Gastrocnemius medialis (tissue), 4 donors: ENCODE data around the gene PADI6. TPM values are rescaled to one million over a fixed set of nuclear protein-coding genes. Genes with fewer than 3 reads are reported as not detected.

Experiments used
- ATAC-seq, 2 donors: fragments of 150-250 bp; one replicate each; pipeline ENCODE4 v1.9.1; 2016
- DNase-seq, 2 donors: peaks; one replicate each; pipeline ENCODE4 v3.0.0-alpha.2; 2019
- H3K27ac ChIP-seq, 4 donors: fragments of 200-600 bp; sonication (generic); 1 replicate in 1 of 4; 2 replicates in 3 of 4; pipeline ENCODE4 v1.5.1; 2016 to 2018; ENCODE audit warnings: mild to moderate bottlenecking in 2 of 4, moderate library complexity in 1 of 4
- H3K27me3 ChIP-seq, 3 donors: fragments of 200-600 bp; sonication (generic) in 2 of 3; 1 replicate in 1 of 3; 2 replicates in 2 of 3; pipeline versions ENCODE4 v1.5.1 to v1.6.0; 2016 to 2019; ENCODE audit warnings: mild to moderate bottlenecking in 1 of 3, moderate library complexity in 1 of 3
- H3K36me3 ChIP-seq, 2 donors: fragments of 200-600 bp; sonication (generic) in 1 of 2; one replicate each; pipeline ENCODE4 v1.5.1; 2017 to 2018
- H3K4me1 ChIP-seq, 2 donors: fragments of 200-600 bp; sonication (generic) in 1 of 2; one replicate each; pipeline ENCODE4 v1.5.1; 2016 to 2017; ENCODE audit warnings: mild to moderate bottlenecking in 2 of 2
- H3K4me3 ChIP-seq, 4 donors: fragments of 200-600 bp; sonication (generic) in 3 of 4; 1 replicate in 1 of 4; 2 replicates in 3 of 4; pipeline ENCODE4 v1.5.1; 2016 to 2019; ENCODE audit warnings: mild to moderate bottlenecking in 2 of 4
- H3K9me3 ChIP-seq, 3 donors: fragments of 200-600 bp; sonication (generic) in 2 of 3; 1 replicate in 1 of 3; 2 replicates in 2 of 3; pipeline ENCODE4 v1.5.1; 2016 to 2019
- CTCF ChIP-seq, 5 experiments: fragments of 450-650 bp in 3 of 5; fragments of 200-600 bp in 2 of 5; sonication (generic) in 2 of 5; IDR thresholded peaks in 4 of 5; conservative IDR thresholded peaks in 1 of 5; 1 replicate in 4 of 5; 2 replicates in 1 of 5; pipeline ENCODE4 v1.5.1; 2016 to 2019; ENCODE audit warnings: antibody characterized with exemption in 5 of 5, mild to moderate bottlenecking in 3 of 5, moderate library complexity in 3 of 5
- POLR2A ChIP-seq, 2 donors: fragments of 450-650 bp; IDR thresholded peaks; one replicate each; pipeline ENCODE4 v1.6.1; 2017; ENCODE audit warnings: antibody characterized with exemption in 2 of 2, mild to moderate bottlenecking in 2 of 2, moderate library complexity in 2 of 2
- in situ Hi-C, 4 donors: fragments of 200-750 bp; cut with MboI; loops; one replicate each; pipeline versions ENCODE4 v1.15.0 to v1.8.0; 2017; ENCODE audit warnings: low sequenced_read_pairs in 4 of 4
- intact Hi-C: fragments of 100-400 bp; cut with DNase I; formaldehyde crosslinking; loops from one replicate; pipeline ENCODE4 v1.15.1; 2023; ENCODE audit warnings: low total_unique reads
- total RNA-seq, 4 donors: library from RNA; depleted of rRNA; stranded (reverse); fragments of >200 nt; gene quantifications; one replicate each; pipeline versions ENCODE4 v1.1.0 to v1.2.3, GENCODE V29; 2016

PADI6 gene
- total RNA-seq, 4 donors from 2014 or later: not detected

GRCh38 chr1:17434016-17434415 lies 62.0 kb downstream of the PADI6 start:
- DNase-seq (no peak), ATAC-seq (no peak)
- Histone ChIP-seq H3K27ac (no peak overlapping the region), H3K27me3 (no peaks in the 10 kb centered on the region), H3K9me3 (no peaks in the 10 kb centered on the region), H3K4me1 (peaks cover 11 to 14% of the 10 kb centered on the region in 2 donors), H3K36me3 (no peaks in the 10 kb centered on the region), H3K4me3 (no peak overlapping the region)
- intact Hi-C loops: loop anchor here (10.0 kb wide), 2 partner anchors 309 to 379 kb away; partner anchors contain the start of gene SDHB
- in situ Hi-C loops: no loop called here
- TF ChIP-seq POLR2A (IDR thresholded peaks at IDR 0.05) (no peak), CTCF (IDR thresholded peaks at IDR 0.05 in 4 of 5, conservative IDR thresholded peaks at IDR 0.05 in 1 of 5) (no peak)

- no peaks in the 10 kb centered on the region for H3K36me3 ChIP-seq
- ATAC-seq (no peak), DNase-seq (no peak)
- H3K4me1 ChIP-seq: peaks cover 11 to 14% of the 10 kb centered on the region in 2 donors
- no peak overlapping the region for H3K27ac ChIP-seq
- H3K4me3 ChIP-seq: no peak overlapping the region
- intact Hi-C loops: loop anchor here (10.0 kb wide), 2 partner anchors 310 to 380 kb away; partner anchors contain the start of gene SDHB
- no peaks in the 10 kb centered on the region for H3K9me3 ChIP-seq
- TF ChIP-seq CTCF (IDR thresholded peaks at IDR 0.05 in 4 of 5, conservative IDR thresholded peaks at IDR 0.05 in 1 of 5) (no peak), POLR2A (IDR thresholded peaks at IDR 0.05) (no peak)
- no peaks in the 10 kb centered on the region for H3K27me3 ChIP-seq
- in situ Hi-C loops: no loop called here
These were observed 62.6 kb downstream of the PADI6 start for GRCh38 chr1:17434601-17435000.

- no peaks in the 10 kb centered on the region for H3K27me3 ChIP-seq
- no peaks in the 10 kb centered on the region for H3K36me3 ChIP-seq
- in situ Hi-C loops: no loop called here
- intact Hi-C loops: loop anchor here (10.0 kb wide), 2 partner anchors 312 to 382 kb away; partner anchors contain the start of gene SDHB
- DNase-seq: no peak
- no peaks in the 10 kb centered on the region for H3K9me3 ChIP-seq
- ATAC-seq: no peak
- H3K4me1 ChIP-seq: peaks cover 23 to 30% of the 10 kb centered on the region in 2 donors
- peak overlapping the region; percentile 78 to 89 (median 83) for H3K27ac ChIP-seq
- TF ChIP-seq POLR2A (IDR thresholded peaks at IDR 0.05) (no peak), CTCF (IDR thresholded peaks at IDR 0.05 in 4 of 5, conservative IDR thresholded peaks at IDR 0.05 in 1 of 5) (no peak)
- peak overlapping the region; percentile 77 to 99 (median 80) for H3K4me3 ChIP-seq
These were observed 64.6 kb downstream of the PADI6 start for GRCh38 chr1:17436380-17437174.

GRCh38 chr1:17437260-17437579 lies 65.2 kb downstream of the PADI6 start:
- Histone ChIP-seq H3K36me3 (no peaks in the 10 kb centered on the region), H3K4me3 (peak overlapping the region; percentile 77 to 99 (median 80)), H3K9me3 (no peaks in the 10 kb centered on the region), H3K27me3 (no peaks in the 10 kb centered on the region), H3K27ac (peak overlapping the region; percentile 78 to 89 (median 83)), H3K4me1 (peaks cover 24 to 32% of the 10 kb centered on the region in 2 donors)
- DNase-seq (no peak), ATAC-seq (no peak)
- TF ChIP-seq CTCF (IDR thresholded peaks at IDR 0.05 in 4 of 5, conservative IDR thresholded peaks at IDR 0.05 in 1 of 5) (no peak), POLR2A (IDR thresholded peaks at IDR 0.05) (no peak)
- intact Hi-C loops: loop anchor here (10.0 kb wide), 2 partner anchors 312 to 382 kb away; partner anchors contain the start of gene SDHB
- in situ Hi-C loops: no loop called here
